ENCODE data around the gene CCDC91. TPM values are rescaled to one million over a fixed set of nuclear protein-coding genes. Genes with fewer than 3 reads are reported as not detected.

The CCDC91 gene, protein sequence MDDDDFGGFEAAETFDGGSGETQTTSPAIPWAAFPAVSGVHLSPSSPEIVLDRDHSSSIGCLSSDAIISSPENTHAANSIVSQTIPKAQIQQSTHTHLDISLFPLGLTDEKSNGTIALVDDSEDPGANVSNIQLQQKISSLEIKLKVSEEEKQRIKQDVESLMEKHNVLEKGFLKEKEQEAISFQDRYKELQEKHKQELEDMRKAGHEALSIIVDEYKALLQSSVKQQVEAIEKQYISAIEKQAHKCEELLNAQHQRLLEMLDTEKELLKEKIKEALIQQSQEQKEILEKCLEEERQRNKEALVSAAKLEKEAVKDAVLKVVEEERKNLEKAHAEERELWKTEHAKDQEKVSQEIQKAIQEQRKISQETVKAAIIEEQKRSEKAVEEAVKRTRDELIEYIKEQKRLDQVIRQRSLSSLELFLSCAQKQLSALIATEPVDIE
- 10 to 100 TPM; 52.9 to 55.3 TPM for total RNA-seq
- 38.3 TPM for polyA plus RNA-seq (2013, experiment 1 of 2)
- polyA plus RNA-seq (2013, experiment 2 of 2): 41.8 TPM
- total RNA-seq: 22.1 to 144 (median 96.6) reads per million in 172 experiments

DNA sequence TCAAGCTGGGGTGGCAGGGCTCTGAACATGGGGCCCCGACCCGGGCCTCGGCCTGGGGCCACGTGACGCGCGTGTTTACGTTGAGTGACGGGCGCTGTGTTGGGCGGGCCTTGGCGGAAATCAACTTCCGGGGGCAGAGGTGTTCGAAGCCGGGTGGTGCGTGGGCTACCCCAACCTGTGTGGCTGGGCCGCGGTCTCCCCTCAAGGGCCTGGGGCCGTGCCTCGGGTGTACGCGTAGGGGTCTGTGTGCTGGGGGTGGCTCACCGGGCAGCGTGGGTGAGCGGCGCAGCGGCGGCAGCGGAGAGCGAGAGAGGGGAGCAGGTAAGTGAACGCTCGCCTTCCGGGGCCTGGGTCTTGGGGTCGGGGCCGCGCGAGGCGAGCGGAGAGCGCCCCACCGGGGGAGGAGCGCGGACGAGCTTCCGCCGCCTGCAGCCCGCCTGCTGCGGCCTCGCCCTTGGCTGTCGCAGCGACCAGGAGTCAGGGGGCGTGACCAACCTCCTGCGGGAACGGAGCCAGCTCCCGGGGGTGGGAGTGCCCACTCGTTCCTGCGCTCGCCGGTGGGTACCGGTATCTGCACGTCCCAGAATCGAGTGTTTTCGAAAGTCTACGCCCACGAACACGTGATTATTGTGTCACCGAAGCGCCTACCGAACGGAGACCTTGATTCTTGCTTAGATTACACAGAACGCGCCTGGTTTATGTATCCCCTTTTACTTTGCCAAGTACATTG, at the start of gene CCDC91:
Gene CCDC91, plus strand, starts transcription at position 136 of the 730 bp plus-strand sequence. CDS start 66,760 bp downstream, outside the sequence.
- Histone ChIP-seq H3K27ac (ENCODE audit: low read depth in 1 of 2, low read length in 2 of 2) (peak within 1 kb of the TSS; percentile 98 to 99), H3K4me1 (ENCODE audit: insufficient read depth, low read length) (peaks cover 21% of the 10 kb centered on the region), H3K27me3 (ENCODE audit: control insufficient read depth in 1 of 2, insufficient read depth in 2 of 2, low read length in 2 of 2) (no peaks in the 10 kb centered on the region), H3K36me3 (ENCODE audit: insufficient read depth, low read length) (peaks cover 7% of the 10 kb centered on the region), H3K4me3 (ENCODE audit: low read length) (peak within 1 kb of the TSS; percentile 76), H3K9me3 (ENCODE audit: control insufficient read depth in 1 of 2, insufficient read depth in 1 of 2, low read length in 2 of 2) (peaks cover 0 to 7% of the 10 kb centered on the region in 2 experiments)
- H3K9me3 Mint-ChIP-seq: peaks cover 7% of the 10 kb centered on the region
- intact Hi-C loops (cut with DNase I, micrococcal nuclease): loop anchor here (2.0 to 10.0 kb wide), 8 partner anchors 42 to 1184 kb away; partner anchors contain the start of genes MED21 (in 1 of the 2), MRPS35 (in 1 of the 2), STK38L (in 1 of the 2) and TM7SF3 (in 1 of the 2)
- TF ChIP-seq, protein P1, sequence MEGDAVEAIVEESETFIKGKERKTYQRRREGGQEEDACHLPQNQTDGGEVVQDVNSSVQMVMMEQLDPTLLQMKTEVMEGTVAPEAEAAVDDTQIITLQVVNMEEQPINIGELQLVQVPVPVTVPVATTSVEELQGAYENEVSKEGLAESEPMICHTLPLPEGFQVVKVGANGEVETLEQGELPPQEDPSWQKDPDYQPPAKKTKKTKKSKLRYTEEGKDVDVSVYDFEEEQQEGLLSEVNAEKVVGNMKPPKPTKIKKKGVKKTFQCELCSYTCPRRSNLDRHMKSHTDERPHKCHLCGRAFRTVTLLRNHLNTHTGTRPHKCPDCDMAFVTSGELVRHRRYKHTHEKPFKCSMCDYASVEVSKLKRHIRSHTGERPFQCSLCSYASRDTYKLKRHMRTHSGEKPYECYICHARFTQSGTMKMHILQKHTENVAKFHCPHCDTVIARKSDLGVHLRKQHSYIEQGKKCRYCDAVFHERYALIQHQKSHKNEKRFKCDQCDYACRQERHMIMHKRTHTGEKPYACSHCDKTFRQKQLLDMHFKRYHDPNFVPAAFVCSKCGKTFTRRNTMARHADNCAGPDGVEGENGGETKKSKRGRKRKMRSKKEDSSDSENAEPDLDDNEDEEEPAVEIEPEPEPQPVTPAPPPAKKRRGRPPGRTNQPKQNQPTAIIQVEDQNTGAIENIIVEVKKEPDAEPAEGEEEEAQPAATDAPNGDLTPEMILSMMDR (IDR thresholded peaks at IDR 0.05): no peak
- peak within 1 kb of the TSS; percentile 97 for H3K4me3 Mint-ChIP-seq
- peaks cover 65% of the 10 kb centered on the region for H3K4me1 Mint-ChIP-seq (ENCODE audit: low read depth)
- no peaks in the 10 kb centered on the region for H3K27me3 Mint-ChIP-seq
- H3K36me3 Mint-ChIP-seq (ENCODE audit: low read depth): peaks cover 48% of the 10 kb centered on the region
- ChIA-PET POLR2A (interaction anchor here (0.5 to 3.2 kb wide), 25 partner anchors 10 to 1357 kb away, joined by 3 to 31 read pairs (median 4); partner anchors contain the start of genes ITPR2, KLHL42 and MANSC4), CTCF (interaction anchor here (1.0 to 1.4 kb wide), 2 partner anchors 32 to 34 kb away, joined by 3 to 6 read pairs; no protein-coding TSS in a partner anchor)
- peak within 1 kb of the TSS; percentile 99 for H3K27ac Mint-ChIP-seq
- peak; percentile 82 to 97 (median 88) for DNase-seq
- peak; percentile 79 for ATAC-seq (ENCODE audit: poor library complexity)

DNA sequence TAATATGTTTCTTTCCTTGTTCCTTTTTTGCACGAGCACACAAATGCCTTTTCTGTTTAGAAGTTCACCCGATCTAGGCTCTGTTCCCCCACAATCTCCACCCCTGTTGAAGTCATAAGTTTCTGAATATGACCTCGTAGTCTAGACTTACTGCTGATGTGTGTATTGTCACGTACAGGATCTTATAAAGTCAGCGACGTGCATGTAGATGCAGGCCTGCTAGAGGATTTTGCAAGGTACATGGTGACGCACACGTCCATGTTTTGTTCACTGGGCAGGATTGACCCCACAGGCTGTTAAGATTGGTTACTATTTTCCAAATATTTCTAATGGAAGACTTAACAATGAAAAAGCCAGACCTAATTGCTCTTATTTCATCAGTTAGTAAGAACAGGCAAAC, 46.2 kb upstream of the CCDC91 start:
- Histone ChIP-seq H3K4me1 (ENCODE audit: insufficient read depth, low read length) (no peaks in the 10 kb centered on the region), H3K27me3 (ENCODE audit: control insufficient read depth in 1 of 2, insufficient read depth in 2 of 2, low read length in 2 of 2) (no peaks in the 10 kb centered on the region), H3K9me3 (ENCODE audit: control insufficient read depth in 1 of 2, insufficient read depth in 1 of 2, low read length in 2 of 2) (no peaks in the 10 kb centered on the region), H3K4me3 (ENCODE audit: low read length) (no peak overlapping the region), H3K36me3 (ENCODE audit: insufficient read depth, low read length) (no peaks in the 10 kb centered on the region), H3K27ac (ENCODE audit: low read depth in 1 of 2, low read length in 2 of 2) (no peak overlapping the region)
- no peak for ATAC-seq (ENCODE audit: poor library complexity)
- POLR2A ChIA-PET: no interaction called here
- Mint-ChIP-seq H3K36me3 (ENCODE audit: low read depth) (no peaks in the 10 kb centered on the region), H3K4me1 (ENCODE audit: low read depth) (no peaks in the 10 kb centered on the region), H3K4me3 (no peak overlapping the region), H3K27me3 (peaks cover 8% of the 10 kb centered on the region), H3K9me3 (no peaks in the 10 kb centered on the region), H3K27ac (no peak overlapping the region)
- DNase-seq: no peak
- intact Hi-C loops (cut with DNase I, micrococcal nuclease): no loop called here
- CTCF ChIA-PET: no interaction called here
- TF ChIP-seq, protein P1 (IDR thresholded peaks at IDR 0.05): no peak

DNA sequence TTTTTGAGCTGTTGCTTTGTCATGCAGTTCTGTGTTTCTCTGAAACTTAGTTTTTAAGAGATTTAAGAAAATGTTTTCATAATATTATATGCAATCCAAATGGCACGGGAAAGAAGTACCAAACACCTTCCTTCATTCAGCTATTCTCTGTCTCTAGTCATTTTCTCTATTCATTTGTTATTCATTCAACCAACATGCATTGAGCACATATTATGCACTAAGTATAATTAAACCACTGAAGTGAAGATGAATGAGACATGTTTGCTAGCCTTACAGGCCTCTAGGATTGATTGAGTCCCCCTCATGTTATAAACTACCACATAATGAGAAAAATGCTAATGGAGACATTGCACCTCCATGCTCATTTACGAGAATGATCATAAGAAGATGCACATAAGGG, 45.7 kb upstream of the CCDC91 start:
- Histone ChIP-seq H3K27ac (ENCODE audit: low read depth in 1 of 2, low read length in 2 of 2) (no peak overlapping the region), H3K9me3 (ENCODE audit: control insufficient read depth in 1 of 2, insufficient read depth in 1 of 2, low read length in 2 of 2) (no peaks in the 10 kb centered on the region), H3K4me3 (ENCODE audit: low read length) (no peak overlapping the region), H3K27me3 (ENCODE audit: control insufficient read depth in 1 of 2, insufficient read depth in 2 of 2, low read length in 2 of 2) (no peaks in the 10 kb centered on the region), H3K36me3 (ENCODE audit: insufficient read depth, low read length) (no peaks in the 10 kb centered on the region), H3K4me1 (ENCODE audit: insufficient read depth, low read length) (no peaks in the 10 kb centered on the region)
- TF ChIP-seq, protein P1 (IDR thresholded peaks at IDR 0.05): no peak
- DNase-seq: no peak
- Mint-ChIP-seq H3K36me3 (ENCODE audit: low read depth) (no peaks in the 10 kb centered on the region), H3K4me1 (ENCODE audit: low read depth) (no peaks in the 10 kb centered on the region), H3K9me3 (no peaks in the 10 kb centered on the region), H3K27ac (no peak overlapping the region), H3K27me3 (peaks cover 8% of the 10 kb centered on the region), H3K4me3 (no peak overlapping the region)
- ChIA-PET CTCF (no interaction called here), POLR2A (no interaction called here)
- no peak for ATAC-seq (ENCODE audit: poor library complexity)
- intact Hi-C loops (cut with DNase I, micrococcal nuclease): no loop called here
